Astrocyte (in vitro differentiated cells and primary cell): ENCODE data around the gene SYT14. TPM values are rescaled to one million over a fixed set of nuclear protein-coding genes. Genes with fewer than 3 reads are reported as not detected.

Experiments
- DNase-seq: peaks from one replicate; pipeline ENCODE4 v3.0.0-alpha.2; 2010; ENCODE audit warnings: low read depth
- FAIRE-seq: peaks from 2 replicates; lab custom pipeline; 2011; peaks lifted over from hg19 to GRCh38; lab: Jason Lieb, UNC
- H2AFZ ChIP-seq: 2 replicates; pipeline ENCODE4 v1.6.0; 2012; ENCODE audit warnings: low read depth, low read length, inconsistent platforms
- H3K27ac ChIP-seq: 2 replicates; pipeline ENCODE4 v1.5.1; 2011; ENCODE audit warnings: low read depth, low read length, inconsistent platforms
- H3K27me3 ChIP-seq: 2 replicates; pipeline ENCODE4 v1.6.0; 2011; ENCODE audit warnings: low read length, inconsistent platforms; ENCODE audit not compliant: insufficient read depth
- H3K36me3 ChIP-seq: 2 replicates; pipeline ENCODE4 v1.5.1; 2011; ENCODE audit warnings: low read length, inconsistent platforms; ENCODE audit not compliant: insufficient read depth
- H3K4me1 ChIP-seq: 2 replicates; pipeline ENCODE4 v1.5.1; 2011; ENCODE audit warnings: low read length, inconsistent platforms; ENCODE audit not compliant: insufficient read depth
- H3K4me2 ChIP-seq: 2 replicates; pipeline ENCODE4 v1.6.0; 2012; ENCODE audit warnings: low read length, inconsistent platforms
- H3K4me3 ChIP-seq: 2 replicates; pipeline ENCODE4 v1.5.1; 2011; ENCODE audit warnings: low read depth, mild to moderate bottlenecking, low read length, inconsistent platforms; ENCODE audit not compliant: insufficient read depth
- H3K79me2 ChIP-seq: 2 replicates; pipeline ENCODE4 v1.6.0; 2012; ENCODE audit warnings: mild to moderate bottlenecking, low read length, inconsistent platforms; ENCODE audit not compliant: insufficient read depth
- H3K9ac ChIP-seq: 2 replicates; pipeline ENCODE4 v1.6.0; 2012; ENCODE audit warnings: mild to moderate bottlenecking, low read length, inconsistent platforms
- H3K9me3 ChIP-seq: 2 replicates; pipeline ENCODE4 v1.5.1; 2012; ENCODE audit warnings: low read depth, mild to moderate bottlenecking, low read length, inconsistent platforms; ENCODE audit not compliant: insufficient read depth
- H4K20me1 ChIP-seq: 2 replicates; pipeline ENCODE4 v1.6.0; 2012; ENCODE audit warnings: low read length, inconsistent platforms; ENCODE audit not compliant: insufficient read depth
- H3K27ac Mint-ChIP-seq: one replicate; pipeline ENCODE4 v1.8.0; 2021; ENCODE audit warnings: mild to moderate bottlenecking, mixed read lengths; ENCODE audit not compliant: unreplicated experiment
- H3K27me3 Mint-ChIP-seq: one replicate; pipeline ENCODE4 v1.8.0; 2021; ENCODE audit warnings: low read depth, mixed read lengths; ENCODE audit not compliant: unreplicated experiment
- H3K36me3 Mint-ChIP-seq: one replicate; pipeline ENCODE4 v1.8.0; 2021; ENCODE audit warnings: low read depth, mixed read lengths; ENCODE audit not compliant: unreplicated experiment
- H3K4me1 Mint-ChIP-seq: one replicate; pipeline ENCODE4 v1.8.0; 2021; ENCODE audit warnings: low read depth, mixed read lengths; ENCODE audit not compliant: unreplicated experiment
- H3K4me3 Mint-ChIP-seq: one replicate; pipeline ENCODE4 v1.8.0; 2021; ENCODE audit warnings: mild to moderate bottlenecking, moderate library complexity, mixed read lengths; ENCODE audit not compliant: unreplicated experiment
- H3K9me3 Mint-ChIP-seq: one replicate; pipeline ENCODE4 v1.8.0; 2021; ENCODE audit warnings: mild to moderate bottlenecking, mixed read lengths; ENCODE audit not compliant: unreplicated experiment
- EZH2 ChIP-seq: IDR thresholded peaks from 2 replicates; pipeline ENCODE4 v1.6.1; 2012; ENCODE audit warnings: mild to moderate bottlenecking, low read length, inconsistent platforms; ENCODE audit not compliant: insufficient read depth
- total RNA-seq: library from RNA; stranded (reverse); gene quantifications from 2 replicates; pipeline ENCODE4 v1.2.1, GENCODE V29; 2021
- TF ChIP-seq, protein P1 (sequence below): IDR thresholded peaks from 2 replicates; pipeline ENCODE4 v1.5.1; 2011; ENCODE audit warnings: low read depth, mild to moderate bottlenecking, inconsistent platforms, low read length, moderate library complexity; ENCODE audit not compliant: insufficient read depth

Gene SYT14
- total RNA-seq, 1 donor from 2014 or later, result 6.1 TPM

DNA sequence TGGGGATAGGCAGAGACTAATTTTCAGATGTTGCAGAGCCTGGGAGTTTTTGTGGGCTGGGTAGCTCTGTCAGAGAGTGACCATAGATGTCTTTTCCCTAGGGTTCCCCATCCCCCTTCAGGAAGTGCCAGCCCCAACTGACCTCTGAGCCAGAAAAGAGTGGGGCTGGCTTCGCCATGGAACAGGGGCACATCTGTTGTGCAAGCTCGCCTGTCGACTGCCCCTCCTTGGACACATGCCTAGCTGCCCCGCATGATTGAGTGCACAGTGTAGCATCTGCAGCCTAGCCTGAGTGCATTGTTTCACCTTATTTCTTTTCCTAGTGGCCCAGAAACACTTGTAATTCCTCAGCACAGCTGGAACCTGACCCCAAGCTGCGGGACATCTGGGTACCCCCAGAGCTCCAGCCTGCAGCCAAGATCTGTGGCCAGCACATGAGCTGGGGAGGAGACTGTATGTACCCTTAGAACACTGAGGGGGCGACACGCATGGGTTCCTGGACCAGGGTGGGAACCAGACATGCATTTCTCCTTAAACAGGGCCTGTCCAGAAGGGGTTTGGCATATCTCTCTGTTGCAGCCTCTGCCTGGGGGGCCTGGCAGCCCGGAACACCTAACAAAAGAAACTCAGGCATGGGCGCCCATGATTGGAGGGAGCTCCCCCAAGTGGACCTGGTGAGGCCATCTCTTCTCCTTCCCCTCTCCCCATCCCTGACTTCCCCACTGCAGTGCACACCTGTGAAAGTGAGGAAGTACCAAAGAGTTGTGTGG, 55.2 kb downstream of the SYT14 start:
- H3K27ac Mint-ChIP-seq, result no peak overlapping the region
- H3K27me3 Mint-ChIP-seq, result no peaks in the 10 kb centered on the region

DNA sequence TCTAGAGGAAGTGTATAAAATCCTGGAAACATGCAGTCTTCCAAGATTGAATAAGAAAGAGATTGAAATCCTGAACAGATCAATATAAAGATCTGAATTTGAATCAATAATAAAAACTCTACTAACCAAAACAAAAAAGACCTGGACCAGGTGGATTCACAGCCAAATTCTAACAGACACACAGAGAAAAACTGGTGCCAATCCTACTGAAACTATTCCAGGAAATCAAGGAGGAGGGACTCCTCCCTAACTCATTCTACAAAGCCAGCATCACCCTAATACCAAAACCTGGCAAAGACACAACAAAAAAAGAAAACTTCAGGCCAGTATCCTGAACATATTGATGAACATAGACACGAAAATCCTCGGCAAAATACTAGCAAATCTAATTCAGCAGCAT, 58.3 kb downstream of the SYT14 start:
- Histone ChIP-seq H3K27ac (no peak overlapping the region), H3K4me1 (no peaks in the 10 kb centered on the region), H3K36me3 (no peaks in the 10 kb centered on the region), H3K9me3 (no peaks in the 10 kb centered on the region), H3K27me3 (no peaks in the 10 kb centered on the region), H3K9ac (no peak overlapping the region), H4K20me1 (no peaks in the 10 kb centered on the region), H3K4me2 (no peak overlapping the region), H3K4me3 (no peak overlapping the region), H3K79me2 (no peaks in the 10 kb centered on the region), H2AFZ (no peak overlapping the region)
- DNase-seq (no peak), FAIRE-seq (no peak)
- no peaks in the 10 kb centered on the region for H3K36me3 Mint-ChIP-seq
- TF ChIP-seq, protein P1, sequence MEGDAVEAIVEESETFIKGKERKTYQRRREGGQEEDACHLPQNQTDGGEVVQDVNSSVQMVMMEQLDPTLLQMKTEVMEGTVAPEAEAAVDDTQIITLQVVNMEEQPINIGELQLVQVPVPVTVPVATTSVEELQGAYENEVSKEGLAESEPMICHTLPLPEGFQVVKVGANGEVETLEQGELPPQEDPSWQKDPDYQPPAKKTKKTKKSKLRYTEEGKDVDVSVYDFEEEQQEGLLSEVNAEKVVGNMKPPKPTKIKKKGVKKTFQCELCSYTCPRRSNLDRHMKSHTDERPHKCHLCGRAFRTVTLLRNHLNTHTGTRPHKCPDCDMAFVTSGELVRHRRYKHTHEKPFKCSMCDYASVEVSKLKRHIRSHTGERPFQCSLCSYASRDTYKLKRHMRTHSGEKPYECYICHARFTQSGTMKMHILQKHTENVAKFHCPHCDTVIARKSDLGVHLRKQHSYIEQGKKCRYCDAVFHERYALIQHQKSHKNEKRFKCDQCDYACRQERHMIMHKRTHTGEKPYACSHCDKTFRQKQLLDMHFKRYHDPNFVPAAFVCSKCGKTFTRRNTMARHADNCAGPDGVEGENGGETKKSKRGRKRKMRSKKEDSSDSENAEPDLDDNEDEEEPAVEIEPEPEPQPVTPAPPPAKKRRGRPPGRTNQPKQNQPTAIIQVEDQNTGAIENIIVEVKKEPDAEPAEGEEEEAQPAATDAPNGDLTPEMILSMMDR, result no peak
- TF ChIP-seq EZH2, result no peak
- H3K27me3 Mint-ChIP-seq, result no peaks in the 10 kb centered on the region
- H3K9me3 Mint-ChIP-seq, result no peaks in the 10 kb centered on the region
- H3K27ac Mint-ChIP-seq, result no peak overlapping the region
- peaks cover 4% of the 10 kb centered on the region for H3K4me1 Mint-ChIP-seq
- no peak overlapping the region for H3K4me3 Mint-ChIP-seq

More for the DNA sequence above, 55.2 kb downstream of the SYT14 start:
- Histone ChIP-seq H3K4me2 (no peak overlapping the region), H3K36me3 (no peaks in the 10 kb centered on the region), H3K9me3 (no peaks in the 10 kb centered on the region), H3K4me3 (no peak overlapping the region), H2AFZ (no peak overlapping the region), H3K4me1 (no peaks in the 10 kb centered on the region), H4K20me1 (no peaks in the 10 kb centered on the region), H3K79me2 (no peaks in the 10 kb centered on the region), H3K27ac (no peak overlapping the region), H3K27me3 (no peaks in the 10 kb centered on the region), H3K9ac (no peak overlapping the region)
- Mint-ChIP-seq H3K4me1 (peaks cover 9% of the 10 kb centered on the region), H3K4me3 (no peak overlapping the region), H3K9me3 (no peaks in the 10 kb centered on the region), H3K36me3 (no peaks in the 10 kb centered on the region)
- DNase-seq, result no peak
- TF ChIP-seq EZH2, result no peak
- TF ChIP-seq, protein P1, result no peak
- FAIRE-seq, result no peak

DNA sequence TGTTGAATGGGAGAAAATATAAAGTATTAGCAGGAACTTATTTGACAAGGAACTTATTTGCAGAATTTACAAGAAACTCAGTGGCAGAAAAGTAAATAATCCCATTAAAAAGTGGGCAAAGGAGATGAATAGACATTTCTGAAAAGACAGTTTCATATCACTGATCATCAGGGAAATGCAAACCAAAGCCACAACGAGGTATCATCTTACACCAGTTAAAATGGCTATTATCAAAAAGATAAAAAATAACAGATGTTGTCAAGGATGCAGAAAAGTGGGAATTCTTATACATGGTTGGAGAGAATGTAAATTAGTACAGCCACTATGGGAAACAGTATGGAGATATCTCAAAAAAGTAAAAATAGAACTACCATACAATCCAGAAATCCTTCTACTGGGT, 61.0 kb downstream of the SYT14 start:
- no peaks in the 10 kb centered on the region for H3K79me2 ChIP-seq
- Mint-ChIP-seq H3K27ac (no peak overlapping the region), H3K9me3 (no peaks in the 10 kb centered on the region), H3K27me3 (no peaks in the 10 kb centered on the region), H3K4me1 (peaks cover 7% of the 10 kb centered on the region), H3K4me3 (no peak overlapping the region), H3K36me3 (no peaks in the 10 kb centered on the region)
- TF ChIP-seq EZH2, result no peak
- TF ChIP-seq, protein P1, result no peak
- H3K4me2 ChIP-seq, result no peak overlapping the region
- no peaks in the 10 kb centered on the region for H3K36me3 ChIP-seq
- no peak overlapping the region for H3K27ac ChIP-seq
- no peak overlapping the region for H3K9ac ChIP-seq
- no peaks in the 10 kb centered on the region for H3K4me1 ChIP-seq
- H3K27me3 ChIP-seq, result no peaks in the 10 kb centered on the region
- FAIRE-seq (no peak), DNase-seq (no peak)
- H2AFZ ChIP-seq, result no peak overlapping the region
- H3K4me3 ChIP-seq, result no peak overlapping the region
- no peaks in the 10 kb centered on the region for H4K20me1 ChIP-seq
- no peaks in the 10 kb centered on the region for H3K9me3 ChIP-seq
